ENCODE measurements around the gene UBE3B.

UBE3B gene

GRCh38 chr12:109552971-109553370, 75.5 kb downstream of the UBE3B start:
- DNase-seq (ENCODE audit: low read depth): no peak

GRCh38 chr12:109553483-109553882, 76.0 kb downstream of the UBE3B start:
- no peak for DNase-seq (ENCODE audit: low read depth)

GRCh38 chr12:109553906-109554500, 76.6 kb downstream of the UBE3B start:
- DNase-seq (ENCODE audit: low read depth): no peak

- no peak for DNase-seq (ENCODE audit: low read depth)
Observed at GRCh38 chr12:109554761-109555160, 77.3 kb downstream of the UBE3B start.

- DNase-seq (ENCODE audit: low read depth): no peak
Observed at GRCh38 chr12:109555431-109556315, 78.2 kb downstream of the UBE3B start.

GRCh38 chr12:109557200-109557599, 79.8 kb downstream of the UBE3B start:
- no peak for DNase-seq (ENCODE audit: low read depth)

- no peak for DNase-seq (ENCODE audit: low read depth)
Observed at GRCh38 chr12:109557805-109558204, 80.4 kb downstream of the UBE3B start.

- no peak for DNase-seq (ENCODE audit: low read depth)
Observed at GRCh38 chr12:109558374-109559199, 81.2 kb downstream of the UBE3B start.

- DNase-seq (ENCODE audit: low read depth): no peak
Observed at GRCh38 chr12:109559200-109559505, 81.7 kb downstream of the UBE3B start.

GRCh38 chr12:109559601-109560000, 82.2 kb downstream of the UBE3B start:
- no peak for DNase-seq (ENCODE audit: low read depth)

- no peak for DNase-seq (ENCODE audit: low read depth)
Observed at GRCh38 chr12:109560867-109561710, 83.7 kb downstream of the UBE3B start.

GRCh38 chr12:109561711-109562030, 84.2 kb downstream of the UBE3B start:
- DNase-seq (ENCODE audit: low read depth): no peak

GRCh38 chr12:109562871-109563270, 85.4 kb downstream of the UBE3B start:
- no peak for DNase-seq (ENCODE audit: low read depth)

GRCh38 chr12:109563291-109564284, 86.2 kb downstream of the UBE3B start:
- no peak for DNase-seq (ENCODE audit: low read depth)

GRCh38 chr12:109566424-109566823, 89.0 kb downstream of the UBE3B start:
- DNase-seq (ENCODE audit: low read depth): no peak

- no peak for DNase-seq (ENCODE audit: low read depth)
Observed at GRCh38 chr12:109567296-109567695, 89.9 kb downstream of the UBE3B start.

GRCh38 chr12:109567967-109568366, 90.5 kb downstream of the UBE3B start:
- DNase-seq (ENCODE audit: low read depth): no peak

- DNase-seq (ENCODE audit: low read depth): no peak
Observed at GRCh38 chr12:109568486-109568885, 91.1 kb downstream of the UBE3B start.

- DNase-seq (ENCODE audit: low read depth): no peak
Observed at GRCh38 chr12:109571773-109572505, 94.5 kb downstream of the UBE3B start.

GRCh38 chr12:109572506-109572845, 95.0 kb downstream of the UBE3B start:
- DNase-seq (ENCODE audit: low read depth): no peak

Measured in activated gamma-delta T cell treated with anti-CD3 and anti-CD28 coated beads, Interleukin-2, amount 50 U/mL, for 16 hours (primary cell).